Activated B cell treated with CpG ODN at 0.5 μM for 24 hours (primary cell): ENCODE measurements around the gene GNG12. TPM values are rescaled to one million over a fixed set of nuclear protein-coding genes. Genes with fewer than 3 reads are reported as not detected.

Source experiments
- ATAC-seq: fragments of 200-7000 bp; cut with Tn5 transposase; one replicate; pipeline ENCODE4 v1.10.0; 2021; ENCODE audit warnings: low read depth, mild to moderate bottlenecking, moderate library complexity
- CTCF ChIA-PET: fragments of 350-600 bp; sonication (Branson Sonifier 250); formaldehyde crosslinking; loops from one replicate; lab custom pipeline; 2021; ENCODE audit warnings: antibody characterized with exemption; lab: Charles Lee
- POLR2A ChIA-PET: fragments of 350-600 bp; sonication (Branson Sonifier 250); formaldehyde crosslinking; loops from one replicate; lab custom pipeline; 2021; ENCODE audit warnings: antibody characterized with exemption; lab: Charles Lee
- DNase-seq: peaks from one replicate; pipeline ENCODE4 v3.0.0; 2022
- H3K27ac Mint-ChIP-seq: one replicate; pipeline ENCODE4 v1.8.0; 2020; ENCODE audit warnings: mixed read lengths
- H3K27me3 Mint-ChIP-seq: one replicate; pipeline ENCODE4 v1.8.0; 2021; ENCODE audit warnings: mixed read lengths
- H3K36me3 Mint-ChIP-seq: one replicate; pipeline ENCODE4 v1.8.0; 2021; ENCODE audit warnings: low read depth, mixed read lengths
- H3K4me1 Mint-ChIP-seq: one replicate; pipeline ENCODE4 v1.8.0; 2021; ENCODE audit warnings: mixed read lengths
- H3K4me3 Mint-ChIP-seq: one replicate; pipeline ENCODE4 v1.8.0; 2020; ENCODE audit warnings: mild to moderate bottlenecking, mixed read lengths
- H3K9me3 Mint-ChIP-seq: one replicate; pipeline ENCODE4 v1.8.0; 2020; ENCODE audit warnings: mixed read lengths
- CTCF ChIP-seq: fragments of 200-600 bp; IDR thresholded peaks from one replicate; pipeline ENCODE4 v1.8.0; 2022; ENCODE audit warnings: antibody characterized with exemption, mild to moderate bottlenecking
- intact Hi-C: fragments of 100-400 bp; cut with micrococcal nuclease; formaldehyde crosslinking; loops from one replicate; pipeline ENCODE4 v1.15.1; 2024
- total RNA-seq: library from RNA; stranded (reverse); gene quantifications from 2 replicates; pipeline ENCODE4 v1.2.3, GENCODE V29; 2022

The GNG12 gene
- total RNA-seq, 1 donor from 2014 or later, result not detected

DNA sequence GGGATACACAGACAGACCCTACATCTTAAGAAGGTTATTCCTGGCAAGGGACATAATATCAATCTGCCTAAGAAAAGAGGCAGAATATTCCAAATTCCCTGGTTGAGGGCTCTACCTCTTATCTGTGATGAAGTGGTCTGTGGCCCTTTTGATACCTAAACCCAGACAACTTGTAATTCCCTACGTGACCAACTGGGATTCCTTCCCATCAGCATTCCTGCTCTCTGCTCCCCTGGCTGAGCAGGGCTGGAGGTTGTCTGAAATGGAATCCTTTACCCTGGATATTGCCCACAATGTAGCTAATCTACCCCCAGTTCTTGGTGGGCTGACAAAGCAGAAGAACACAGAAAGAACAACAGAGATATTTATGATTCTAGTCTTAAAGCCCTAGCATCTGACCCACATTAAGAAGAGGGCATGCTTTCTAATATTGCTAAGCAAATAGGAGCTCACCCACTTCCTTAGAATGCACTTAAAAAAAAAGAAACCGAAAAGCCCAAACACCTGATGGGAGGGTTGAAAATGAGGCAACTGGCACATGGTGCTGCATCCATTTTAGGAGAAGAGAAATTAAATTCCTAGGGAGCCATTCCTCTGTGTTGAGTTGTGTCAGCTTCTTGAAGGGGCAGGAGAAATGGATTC, 111.5 kb downstream of the GNG12 start:
- DNase-seq, result no peak
- H3K36me3 Mint-ChIP-seq, result no peaks in the 10 kb centered on the region

DNA sequence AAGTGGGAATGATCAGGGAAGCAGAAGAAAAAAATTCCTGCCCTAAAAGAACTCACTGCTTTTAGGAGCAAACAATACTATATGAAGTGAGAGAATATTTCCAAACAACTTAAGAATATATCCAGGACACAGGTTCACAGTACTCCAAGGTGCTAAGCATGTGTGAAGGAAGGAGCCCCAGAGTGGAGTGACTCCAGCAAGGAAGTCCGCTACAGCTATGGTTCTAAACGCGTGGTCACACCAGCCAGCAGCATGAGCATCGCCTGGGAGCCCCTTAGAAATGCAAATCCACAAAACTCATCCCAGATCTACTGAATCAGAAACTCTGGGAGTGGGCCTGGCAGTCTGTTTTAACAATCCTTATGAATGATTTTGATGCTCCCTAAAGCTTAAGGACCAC, 112.2 kb downstream of the GNG12 start:
- Mint-ChIP-seq H3K27ac (no peak overlapping the region), H3K4me1 (no peaks in the 10 kb centered on the region), H3K4me3 (no peak overlapping the region), H3K27me3 (no peaks in the 10 kb centered on the region), H3K36me3 (no peaks in the 10 kb centered on the region), H3K9me3 (no peaks in the 10 kb centered on the region)
- ChIA-PET POLR2A (no interaction called here), CTCF (no interaction called here)
- intact Hi-C loops, result no loop called here
- no peak for ATAC-seq
- no peak for DNase-seq
- TF ChIP-seq CTCF, result no peak

More for the DNA sequence above, 111.5 kb downstream of the GNG12 start:
- TF ChIP-seq CTCF, result no peak
- Mint-ChIP-seq H3K27ac (no peak overlapping the region), H3K4me1 (no peaks in the 10 kb centered on the region), H3K9me3 (no peaks in the 10 kb centered on the region), H3K4me3 (no peak overlapping the region), H3K27me3 (no peaks in the 10 kb centered on the region)
- ChIA-PET POLR2A (no interaction called here), CTCF (no interaction called here)
- no peak for ATAC-seq
- intact Hi-C loops, result no loop called here

DNA sequence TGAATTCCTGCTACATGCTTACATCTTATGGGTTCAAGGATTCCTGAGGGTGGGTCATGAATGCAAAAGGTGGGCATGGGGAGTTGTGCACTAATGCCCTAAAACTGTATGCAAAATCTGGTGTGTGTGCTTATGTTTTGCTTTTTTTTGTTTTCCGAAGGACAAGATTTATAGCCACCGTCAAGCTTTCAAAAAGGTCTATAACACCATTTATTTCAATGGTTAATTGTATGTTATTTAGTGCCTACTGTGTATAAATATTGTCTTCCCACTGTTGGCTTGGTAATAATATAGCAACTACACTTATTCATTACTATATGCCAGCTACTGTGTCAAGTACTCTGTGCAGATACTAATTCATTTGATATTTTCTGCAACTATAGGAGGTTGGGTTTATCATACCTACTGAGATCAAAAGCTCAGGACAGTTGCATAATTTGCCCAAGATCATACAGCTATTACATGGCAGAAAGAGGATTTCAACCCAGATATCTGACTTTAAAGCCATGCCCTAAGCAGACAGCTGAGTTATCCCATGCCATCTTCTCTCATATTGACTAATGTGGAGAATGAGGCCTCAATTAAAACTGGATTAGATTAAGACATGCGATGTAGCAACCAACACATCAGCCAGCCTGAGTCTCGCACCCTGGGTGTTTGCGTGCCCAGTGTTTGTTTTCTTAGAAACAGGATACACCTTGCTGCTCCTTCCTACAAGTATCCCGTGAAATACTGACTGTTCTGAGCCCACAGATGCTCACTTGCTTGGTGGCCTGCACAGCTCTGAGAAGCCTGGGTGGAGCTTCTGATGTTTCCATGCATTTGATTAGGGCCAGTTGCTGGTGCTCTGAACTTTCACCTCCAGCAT, 113.7 kb downstream of the GNG12 start:
- DNase-seq, result no peak

DNA sequence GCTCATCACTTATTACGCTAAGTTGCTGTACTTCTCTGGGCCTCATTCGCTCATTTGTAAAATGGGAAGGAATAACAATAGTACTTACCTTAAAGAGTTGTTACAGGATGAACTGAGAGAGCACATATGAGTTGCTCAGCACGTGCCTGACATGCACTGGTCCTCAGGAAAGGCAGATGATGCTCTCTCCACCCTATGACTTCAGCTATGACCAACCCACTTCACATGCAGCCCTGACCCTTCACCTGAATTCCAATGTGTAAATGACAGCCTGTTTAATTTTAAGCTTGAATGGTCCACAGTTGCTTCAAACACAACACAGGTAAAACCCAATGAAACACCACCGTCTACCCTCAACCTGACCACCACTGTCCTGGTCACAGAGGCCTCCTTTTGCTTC, 115.4 kb downstream of the GNG12 start:
- Mint-ChIP-seq H3K36me3 (no peaks in the 10 kb centered on the region), H3K9me3 (no peaks in the 10 kb centered on the region), H3K27ac (no peak overlapping the region), H3K4me1 (peaks cover 2% of the 10 kb centered on the region), H3K4me3 (no peak overlapping the region), H3K27me3 (no peaks in the 10 kb centered on the region)
- no peak for TF ChIP-seq CTCF
- intact Hi-C loops, result no loop called here
- CTCF ChIA-PET, result no interaction called here
- POLR2A ChIA-PET, result no interaction called here
- ATAC-seq (no peak), DNase-seq (no peak)

More for the DNA sequence above, 113.7 kb downstream of the GNG12 start:
- no peak for ATAC-seq
- Mint-ChIP-seq H3K9me3 (no peaks in the 10 kb centered on the region), H3K27ac (no peak overlapping the region), H3K36me3 (no peaks in the 10 kb centered on the region), H3K27me3 (no peaks in the 10 kb centered on the region), H3K4me1 (no peaks in the 10 kb centered on the region), H3K4me3 (no peak overlapping the region)
- ChIA-PET POLR2A (no interaction called here), CTCF (interaction anchor here (0.8 kb wide), 1 partner anchor 41 kb away, joined by 3 read pairs; no protein-coding TSS in a partner anchor)
- intact Hi-C loops, result no loop called here
- TF ChIP-seq CTCF, result no peak

DNA sequence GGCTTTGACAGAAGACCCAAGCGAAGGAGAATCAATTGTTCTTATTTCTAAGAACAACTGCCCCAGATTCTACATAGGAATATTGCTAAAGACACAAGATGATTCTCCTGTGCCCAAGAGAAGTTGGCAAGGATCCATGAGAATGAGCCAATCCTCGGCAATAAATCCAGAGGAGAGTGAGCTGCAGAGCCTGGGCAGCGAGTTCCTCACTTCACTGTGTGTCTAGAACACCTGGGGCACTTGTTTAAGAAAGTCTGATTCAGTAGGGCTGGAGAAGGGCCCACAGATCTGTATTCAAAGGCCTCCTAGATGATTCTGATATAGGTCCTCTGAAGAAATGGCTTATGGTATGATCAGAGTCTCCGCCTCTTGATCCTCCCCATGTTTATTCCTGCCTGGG, 116.5 kb downstream of the GNG12 start:
- CTCF ChIA-PET, result no interaction called here
- no peak for DNase-seq
- Mint-ChIP-seq H3K27me3 (no peaks in the 10 kb centered on the region), H3K9me3 (no peaks in the 10 kb centered on the region), H3K27ac (no peak overlapping the region), H3K4me1 (peaks cover 3% of the 10 kb centered on the region), H3K36me3 (no peaks in the 10 kb centered on the region), H3K4me3 (no peak overlapping the region)
- intact Hi-C loops, result no loop called here
- POLR2A ChIA-PET, result no interaction called here
- no peak for TF ChIP-seq CTCF
- no peak for ATAC-seq
